Hippocampal formation (tissue), 2 donors: ENCODE results near the gene SLC27A5.
"Not testable (repeated sequence)": the region's sequence is repeated elsewhere in the genome, so short reads cannot be mapped to it uniquely, and the experiment has no call there.

ENCODE experiments used
- DNase-seq, 2 donors: peaks; one replicate each; lab custom pipeline; 2025; lab: John Stamatoyannopoulos, UW

The SLC27A5 gene

GRCh38 chr19:58522709-58523108, 10.9 kb upstream of the SLC27A5 start:
- DNase-seq, result no peak

- DNase-seq, result no peak
Observed at GRCh38 chr19:58521651-58522050, 9.9 kb upstream of the SLC27A5 start.

GRCh38 chr19:58520257-58520599, 8.4 kb upstream of the SLC27A5 start:
- no peak for DNase-seq

GRCh38 chr19:58519355-58520256, 7.8 kb upstream of the SLC27A5 start, which contains the start of gene ZBTB45:
Gene ZBTB45, minus strand, starts transcription at chr19:58519810. Its CDS starts 2,137 bp downstream, at chr19:58517673.
- peak; percentile 90 to 97 for DNase-seq

- peak; percentile 51 to 72 for DNase-seq
Observed at GRCh38 chr19:58519087-58519354, 7.2 kb upstream of the SLC27A5 start.

GRCh38 chr19:58518256-58519086, 6.7 kb upstream of the SLC27A5 start:
- DNase-seq, result no peak

GRCh38 chr19:58516964-58517833, 5.4 kb upstream of the SLC27A5 start:
- no peak for DNase-seq

- DNase-seq, result no peak
Observed at GRCh38 chr19:58516246-58516836, 4.5 kb upstream of the SLC27A5 start.

- no peak for DNase-seq
Observed at GRCh38 chr19:58515259-58515658, 3.5 kb upstream of the SLC27A5 start.

- no peak for DNase-seq
Observed at GRCh38 chr19:58514564-58515022, 2.8 kb upstream of the SLC27A5 start.

- peak; percentile 26 to 63 for DNase-seq
Observed at GRCh38 chr19:58513694-58514563, 2.1 kb upstream of the SLC27A5 start.

GRCh38 chr19:58513213-58513693, 1.5 kb upstream of the SLC27A5 start:
- DNase-seq, result no peak

GRCh38 chr19:58510084-58510862, 1.5 kb downstream of the SLC27A5 start:
- DNase-seq, result no peak

GRCh38 chr19:58509731-58510083, 2.1 kb downstream of the SLC27A5 start:
- no peak for DNase-seq

GRCh38 chr19:58507602-58508223, 4.1 kb downstream of the SLC27A5 start:
- DNase-seq, result not testable (repeated sequence)

- no peak for DNase-seq
Observed at GRCh38 chr19:58500242-58500641, 11.6 kb downstream of the SLC27A5 start.

GRCh38 chr19:58499021-58499927, 12.5 kb downstream of the SLC27A5 start:
- peak; percentile 98 to 99 for DNase-seq
